Suprapubic skin (tissue), 4 donors: ENCODE measurements around the gene PCBP4. TPM values are rescaled to one million over a fixed set of nuclear protein-coding genes. Genes with fewer than 3 reads are reported as not detected.

Experiments
- DNase-seq, 2 donors: peaks; one replicate each; pipeline ENCODE4 v3.0.0-alpha.2; 2019; ENCODE audit warnings: low spot score in 2 of 2
- H3K27ac ChIP-seq: fragments of 200-600 bp; sonication (generic); one replicate; pipeline ENCODE4 v1.5.1; 2019
- H3K27me3 ChIP-seq: fragments of 200-600 bp; sonication (generic); one replicate; pipeline ENCODE4 v1.5.1; 2019
- H3K36me3 ChIP-seq: fragments of 200-600 bp; sonication (generic); one replicate; pipeline ENCODE4 v1.5.1; 2019
- H3K4me1 ChIP-seq: fragments of 200-600 bp; sonication (generic); one replicate; pipeline ENCODE4 v1.5.1; 2019
- H3K4me3 ChIP-seq: fragments of 200-600 bp; sonication (generic); one replicate; pipeline ENCODE4 v1.5.1; 2019; ENCODE audit warnings: mild to moderate bottlenecking
- H3K9me3 ChIP-seq: fragments of 200-600 bp; sonication (generic); one replicate; pipeline ENCODE4 v1.5.1; 2019
- EP300 ChIP-seq: sonication (generic); formaldehyde crosslinking; IDR thresholded peaks from one replicate; pipeline ENCODE4 v1.6.1; 2017; ENCODE audit warnings: antibody characterized with exemption
- POLR2A ChIP-seq, 2 donors: fragments of 450-650 bp; IDR thresholded peaks; one replicate each; pipeline ENCODE4 v1.6.1; 2017; ENCODE audit warnings: antibody characterized with exemption in 2 of 2, mild to moderate bottlenecking in 2 of 2, moderate library complexity in 2 of 2
- POLR2AphosphoS5 ChIP-seq, 3 donors: sonication (generic); formaldehyde crosslinking; IDR thresholded peaks; one replicate each; pipeline ENCODE4 v1.6.1; 2017; ENCODE audit warnings: antibody characterized with exemption in 3 of 3
- WGBS: methylation state at CpG from one replicate; pipeline ENCODE4 v1.1.5; 2018; 5-methylcytosine and 5-hydroxymethylcytosine counted together
- total RNA-seq, 4 donors: library from RNA; depleted of rRNA; stranded (reverse); fragments of >200 nt; gene quantifications; one replicate each; pipeline ENCODE4 v1.1.0, GENCODE V29; 2016
- TF ChIP-seq, protein P1 (sequence below), 2 donors: fragments of 200-600 bp in 1 of 2; fragments of 450-650 bp in 1 of 2; sonication (generic) in 1 of 2; IDR thresholded peaks; one replicate each; pipeline ENCODE4 v1.5.1; 2016 to 2019; ENCODE audit warnings: antibody characterized with exemption in 2 of 2, mild to moderate bottlenecking in 1 of 2, moderate library complexity in 1 of 2

PCBP4 gene
- total RNA-seq, 4 donors from 2014 or later, result 24.6 to 32.1 (median 28.6) TPM

DNA sequence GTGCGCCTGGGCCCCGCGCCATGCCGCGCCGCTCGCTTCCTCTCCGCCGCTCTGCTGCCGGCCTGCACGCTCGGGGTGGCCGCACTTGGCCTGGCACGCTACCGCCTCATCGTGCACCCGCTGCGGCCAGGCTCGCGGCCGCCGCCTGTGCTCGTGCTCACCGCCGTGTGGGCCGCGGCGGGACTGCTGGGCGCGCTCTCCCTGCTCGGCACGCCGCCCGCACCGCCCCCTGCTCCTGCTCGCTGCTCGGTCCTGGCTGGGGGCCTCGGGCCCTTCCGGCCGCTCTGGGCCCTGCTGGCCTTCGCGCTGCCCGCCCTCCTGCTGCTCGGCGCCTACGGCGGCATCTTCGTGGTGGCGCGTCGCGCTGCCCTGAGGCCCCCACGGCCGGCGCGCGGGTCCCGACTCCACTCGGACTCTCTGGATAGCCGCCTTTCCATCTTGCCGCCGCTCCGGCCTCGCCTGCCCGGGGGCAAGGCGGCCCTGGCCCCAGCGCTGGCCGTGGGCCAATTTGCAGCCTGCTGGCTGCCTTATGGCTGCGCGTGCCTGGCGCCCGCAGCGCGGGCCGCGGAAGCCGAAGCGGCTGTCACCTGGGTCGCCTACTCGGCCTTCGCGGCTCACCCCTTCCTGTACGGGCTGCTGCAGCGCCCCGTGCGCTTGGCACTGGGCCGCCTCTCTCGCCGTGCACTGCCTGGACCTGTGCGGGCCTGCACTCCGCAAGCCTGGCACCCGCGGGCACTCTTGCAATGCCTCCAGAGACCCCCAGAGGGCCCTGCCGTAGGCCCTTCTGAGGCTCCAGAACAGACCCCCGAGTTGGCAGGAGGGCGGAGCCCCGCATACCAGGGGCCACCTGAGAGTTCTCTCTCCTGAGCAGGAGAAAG, 11.1 kb downstream of the PCBP4 start:
- H3K4me1 ChIP-seq, result peaks cover 20% of the 10 kb centered on the region
- DNase-seq, result peak in 1 of 2 donors; percentile 62
- peak overlapping the region; percentile 52 for H3K4me3 ChIP-seq
- peaks cover 3% of the 10 kb centered on the region for H3K27me3 ChIP-seq
- TF ChIP-seq POLR2A (IDR thresholded peaks at IDR 0.05), result no peak
- TF ChIP-seq POLR2AphosphoS5 (IDR thresholded peaks at IDR 0.05), result no peak
- TF ChIP-seq, protein P1, sequence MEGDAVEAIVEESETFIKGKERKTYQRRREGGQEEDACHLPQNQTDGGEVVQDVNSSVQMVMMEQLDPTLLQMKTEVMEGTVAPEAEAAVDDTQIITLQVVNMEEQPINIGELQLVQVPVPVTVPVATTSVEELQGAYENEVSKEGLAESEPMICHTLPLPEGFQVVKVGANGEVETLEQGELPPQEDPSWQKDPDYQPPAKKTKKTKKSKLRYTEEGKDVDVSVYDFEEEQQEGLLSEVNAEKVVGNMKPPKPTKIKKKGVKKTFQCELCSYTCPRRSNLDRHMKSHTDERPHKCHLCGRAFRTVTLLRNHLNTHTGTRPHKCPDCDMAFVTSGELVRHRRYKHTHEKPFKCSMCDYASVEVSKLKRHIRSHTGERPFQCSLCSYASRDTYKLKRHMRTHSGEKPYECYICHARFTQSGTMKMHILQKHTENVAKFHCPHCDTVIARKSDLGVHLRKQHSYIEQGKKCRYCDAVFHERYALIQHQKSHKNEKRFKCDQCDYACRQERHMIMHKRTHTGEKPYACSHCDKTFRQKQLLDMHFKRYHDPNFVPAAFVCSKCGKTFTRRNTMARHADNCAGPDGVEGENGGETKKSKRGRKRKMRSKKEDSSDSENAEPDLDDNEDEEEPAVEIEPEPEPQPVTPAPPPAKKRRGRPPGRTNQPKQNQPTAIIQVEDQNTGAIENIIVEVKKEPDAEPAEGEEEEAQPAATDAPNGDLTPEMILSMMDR (IDR thresholded peaks at IDR 0.05), result peak in 1 of 2 donors; percentile 51
- TF ChIP-seq EP300, result no peak
- WGBS, result 17% methylated on average over 4 of the region's 97 CpGs
- no peaks in the 10 kb centered on the region for H3K9me3 ChIP-seq
- no peak overlapping the region for H3K27ac ChIP-seq
- H3K36me3 ChIP-seq, result peaks cover 34% of the 10 kb centered on the region

- 24% methylated on average over 23 of the region's 33 CpGs for WGBS
- H3K27me3 ChIP-seq, result peaks cover 3% of the 10 kb centered on the region
- no peak within 1 kb of the TSS for H3K27ac ChIP-seq
- H3K4me3 ChIP-seq, result peak within 1 kb of the TSS; percentile 52
- no peaks in the 10 kb centered on the region for H3K9me3 ChIP-seq
- H3K36me3 ChIP-seq, result peaks cover 27% of the 10 kb centered on the region
- no peak for TF ChIP-seq EP300
- TF ChIP-seq POLR2A (IDR thresholded peaks at IDR 0.05), result no peak
- TF ChIP-seq POLR2AphosphoS5 (IDR thresholded peaks at IDR 0.05), result no peak
- TF ChIP-seq, protein P1 (IDR thresholded peaks at IDR 0.05), result no peak
- DNase-seq, result no peak
- H3K4me1 ChIP-seq, result peaks cover 20% of the 10 kb centered on the region
These were observed 11.9 kb downstream of the PCBP4 start, which contains the start of gene GPR62 for GRCh38 chr3:51955175-51955892. Gene GPR62, plus strand, starts transcription at chr3:51955381. Its CDS starts 272 bp downstream, at chr3:51955653.

DNA sequence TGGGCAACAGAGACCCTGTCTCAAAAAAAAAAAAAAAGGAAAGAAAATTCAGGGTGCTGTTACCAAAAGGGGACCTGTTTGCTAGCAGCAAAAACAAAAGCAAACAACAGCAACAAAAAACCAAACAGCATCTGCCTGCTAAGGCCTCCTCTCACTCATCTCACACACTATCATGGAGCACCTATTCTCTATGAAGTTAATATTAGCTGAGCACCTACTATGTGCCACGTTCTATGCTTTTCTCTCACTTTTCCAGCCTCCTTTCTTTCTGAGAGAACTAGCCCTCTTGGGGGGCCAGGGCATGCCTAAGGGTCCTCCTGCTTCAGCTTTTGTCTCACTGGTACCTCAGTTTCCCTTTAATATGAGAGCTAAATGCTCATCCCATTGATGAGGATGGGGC, 12.5 kb downstream of the PCBP4 start:
- 100% methylated on average over 1 of the region's 1 CpG for WGBS
- peaks cover 3% of the 10 kb centered on the region for H3K27me3 ChIP-seq

DNA sequence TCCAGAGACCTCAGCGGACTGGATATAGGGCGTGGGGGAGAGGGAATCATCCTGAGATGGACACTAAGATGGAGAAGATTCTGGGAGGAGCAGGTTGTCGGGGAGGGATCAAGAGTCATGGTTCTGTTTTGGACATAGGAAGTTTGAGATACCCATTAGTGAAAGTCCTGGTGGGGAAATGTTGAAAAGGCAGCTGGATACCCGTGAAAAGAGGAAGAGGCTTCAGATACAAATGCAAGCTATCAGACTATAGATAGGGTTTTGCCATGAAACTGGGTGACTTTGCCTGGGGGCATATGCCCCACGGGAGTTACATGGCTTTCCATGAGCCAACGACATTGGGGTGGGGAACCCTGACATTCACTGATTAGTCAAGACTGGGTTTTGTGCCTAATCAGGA, 13.1 kb downstream of the PCBP4 start:
- Histone ChIP-seq H3K36me3 (peaks cover 17% of the 10 kb centered on the region), H3K27me3 (peaks cover 3% of the 10 kb centered on the region), H3K4me3 (no peak overlapping the region), H3K27ac (no peak overlapping the region), H3K9me3 (no peaks in the 10 kb centered on the region), H3K4me1 (peaks cover 20% of the 10 kb centered on the region)
- no peak for DNase-seq
- TF ChIP-seq EP300, result no peak
- TF ChIP-seq, protein P1 (IDR thresholded peaks at IDR 0.05), result no peak
- WGBS, result 66% methylated on average over 6 of the region's 6 CpGs

More for the DNA sequence above, 12.5 kb downstream of the PCBP4 start:
- TF ChIP-seq EP300, result no peak
- Histone ChIP-seq H3K27ac (no peak overlapping the region), H3K4me1 (peaks cover 20% of the 10 kb centered on the region), H3K36me3 (peaks cover 23% of the 10 kb centered on the region), H3K4me3 (no peak overlapping the region), H3K9me3 (no peaks in the 10 kb centered on the region)
- no peak for DNase-seq

DNA sequence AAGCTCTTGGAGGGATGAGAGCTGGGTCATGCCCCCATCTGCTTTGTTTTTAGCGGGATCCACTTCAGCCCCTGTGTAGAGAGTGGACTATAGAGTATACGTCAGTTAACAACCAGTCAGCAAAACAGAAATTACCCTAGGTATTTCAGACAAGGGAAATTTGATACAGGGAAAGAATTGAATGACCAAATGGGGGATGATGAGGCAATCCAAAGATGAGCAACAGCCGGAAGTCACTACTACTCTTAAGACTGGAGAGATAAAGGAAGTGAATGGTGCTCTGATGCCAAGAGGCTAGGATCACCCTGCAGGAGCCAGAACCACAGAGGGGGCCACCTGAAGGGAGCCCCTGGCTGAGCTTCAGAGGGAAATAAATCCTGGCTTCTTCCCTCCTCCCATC, 13.8 kb downstream of the PCBP4 start:
- no peak for DNase-seq
- Histone ChIP-seq H3K27me3 (peaks cover 3% of the 10 kb centered on the region), H3K9me3 (no peaks in the 10 kb centered on the region), H3K36me3 (peaks cover 14% of the 10 kb centered on the region), H3K27ac (no peak overlapping the region), H3K4me3 (no peak overlapping the region), H3K4me1 (peaks cover 20% of the 10 kb centered on the region)
- 75% methylated on average over 3 of the region's 3 CpGs for WGBS
- no peak for TF ChIP-seq EP300
- TF ChIP-seq POLR2A (IDR thresholded peaks at IDR 0.05), result no peak
- TF ChIP-seq, protein P1 (IDR thresholded peaks at IDR 0.05), result no peak
- no peak for TF ChIP-seq POLR2AphosphoS5 (IDR thresholded peaks at IDR 0.05)
